PC-3 (cell line): ENCODE results near the gene MAPK8IP1.

ENCODE experiments used
- EZH2 ChIP-seq: fragments of 300-600 bp; sonication (generic); IDR thresholded peaks from one replicate; pipeline ENCODE4 v1.6.1; 2017; ENCODE audit warnings: antibody characterized with exemption, mild to moderate bottlenecking, low read length; ENCODE audit not compliant: unreplicated experiment
- EZH2phosphoT487 ChIP-seq: fragments of 300-600 bp; sonication (generic); IDR thresholded peaks from 2 replicates; pipeline ENCODE4 v1.6.1; 2018; ENCODE audit warnings: mild to moderate bottlenecking, antibody characterized with exemption, low read length, borderline replicate concordance
- TF ChIP-seq, protein P1 (sequence below): fragments of 300-600 bp; sonication (generic); conservative IDR thresholded peaks from 2 replicates; pipeline ENCODE4 v1.5.1; 2017; ENCODE audit warnings: antibody characterized with exemption, low read depth, mild to moderate bottlenecking, low read length

DNA sequence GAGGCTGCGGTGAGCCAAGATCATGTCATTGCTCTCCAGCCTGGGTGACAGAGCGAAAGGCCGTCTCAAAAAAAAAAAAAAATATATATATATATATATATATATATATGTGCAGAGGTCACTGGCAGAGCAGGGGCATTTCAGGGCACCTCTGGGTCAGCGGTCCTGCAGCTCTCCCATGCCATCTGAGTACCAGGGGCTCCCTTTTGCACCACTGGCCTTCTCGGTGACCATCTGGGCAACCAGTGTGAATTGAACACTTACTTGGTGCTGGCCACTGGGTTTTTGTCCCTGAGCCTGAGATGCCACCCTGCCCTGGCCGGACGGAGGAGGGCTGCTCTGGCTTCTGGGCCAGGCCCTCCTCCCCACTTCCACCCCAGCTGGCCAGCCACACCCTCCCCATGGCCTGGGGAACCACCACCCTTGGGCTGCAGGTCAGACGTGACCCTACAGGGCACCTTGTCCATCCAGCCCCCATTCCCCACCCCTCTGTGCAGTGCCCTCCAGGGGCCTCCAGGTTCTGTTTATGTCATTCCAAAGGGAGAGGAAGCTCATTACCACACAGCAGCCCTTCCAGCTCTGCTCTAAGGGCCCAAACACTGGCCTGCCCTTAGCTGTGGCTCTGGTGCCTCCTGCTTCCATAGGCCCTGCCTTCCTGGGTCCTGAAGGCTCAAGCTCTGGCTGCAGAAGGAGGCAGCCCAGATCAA is 10.3 kb downstream of the MAPK8IP1 start:
- TF ChIP-seq, protein P1, sequence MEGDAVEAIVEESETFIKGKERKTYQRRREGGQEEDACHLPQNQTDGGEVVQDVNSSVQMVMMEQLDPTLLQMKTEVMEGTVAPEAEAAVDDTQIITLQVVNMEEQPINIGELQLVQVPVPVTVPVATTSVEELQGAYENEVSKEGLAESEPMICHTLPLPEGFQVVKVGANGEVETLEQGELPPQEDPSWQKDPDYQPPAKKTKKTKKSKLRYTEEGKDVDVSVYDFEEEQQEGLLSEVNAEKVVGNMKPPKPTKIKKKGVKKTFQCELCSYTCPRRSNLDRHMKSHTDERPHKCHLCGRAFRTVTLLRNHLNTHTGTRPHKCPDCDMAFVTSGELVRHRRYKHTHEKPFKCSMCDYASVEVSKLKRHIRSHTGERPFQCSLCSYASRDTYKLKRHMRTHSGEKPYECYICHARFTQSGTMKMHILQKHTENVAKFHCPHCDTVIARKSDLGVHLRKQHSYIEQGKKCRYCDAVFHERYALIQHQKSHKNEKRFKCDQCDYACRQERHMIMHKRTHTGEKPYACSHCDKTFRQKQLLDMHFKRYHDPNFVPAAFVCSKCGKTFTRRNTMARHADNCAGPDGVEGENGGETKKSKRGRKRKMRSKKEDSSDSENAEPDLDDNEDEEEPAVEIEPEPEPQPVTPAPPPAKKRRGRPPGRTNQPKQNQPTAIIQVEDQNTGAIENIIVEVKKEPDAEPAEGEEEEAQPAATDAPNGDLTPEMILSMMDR: no peak
- TF ChIP-seq EZH2: no peak
- no peak for TF ChIP-seq EZH2phosphoT487
